Measurements from ENCODE around the gene LRRC41.
"Not testable (repeated sequence)": the region's sequence is repeated elsewhere in the genome, so short reads cannot be mapped to it uniquely, and the experiment has no call there.

Gene LRRC41

DNA sequence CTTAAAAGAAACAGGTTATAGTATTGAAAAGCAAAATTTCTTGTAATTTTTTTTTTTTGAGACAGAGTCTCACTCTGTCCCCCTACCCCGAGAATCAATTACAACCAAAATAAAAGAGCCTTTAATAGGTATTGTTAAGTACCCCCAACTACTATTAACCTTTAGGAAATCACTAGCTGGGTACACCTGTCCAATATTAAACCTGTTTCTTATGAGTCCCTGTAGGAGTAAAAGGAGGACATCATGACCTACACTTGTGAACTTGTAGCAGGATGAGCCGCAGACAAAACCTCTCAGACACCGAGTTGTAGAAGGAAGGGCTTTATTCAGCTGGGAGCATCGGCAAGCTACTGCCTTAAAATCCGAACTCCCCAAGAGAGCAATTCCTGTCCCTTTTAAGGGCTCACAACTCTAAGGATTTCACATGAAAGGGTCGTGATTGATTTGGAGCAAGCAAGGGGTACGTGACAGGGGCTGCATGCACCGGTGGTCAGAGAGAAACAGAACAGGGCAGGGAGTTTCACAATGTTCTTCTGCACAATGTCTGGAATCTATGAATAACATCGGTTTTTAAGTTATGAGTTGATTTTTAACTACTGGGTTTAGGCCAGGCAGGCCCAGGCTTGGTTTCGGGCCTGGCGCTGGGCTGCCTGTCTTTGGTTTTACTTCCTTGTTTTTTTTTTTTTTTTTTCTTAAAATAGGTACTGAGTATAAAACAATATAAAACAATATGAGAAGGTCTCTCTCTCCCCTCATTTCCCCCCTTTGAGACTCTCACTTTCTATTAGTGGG is 22.1 kb upstream of the LRRC41 start:
- not testable (repeated sequence) for DNase-seq

DNA sequence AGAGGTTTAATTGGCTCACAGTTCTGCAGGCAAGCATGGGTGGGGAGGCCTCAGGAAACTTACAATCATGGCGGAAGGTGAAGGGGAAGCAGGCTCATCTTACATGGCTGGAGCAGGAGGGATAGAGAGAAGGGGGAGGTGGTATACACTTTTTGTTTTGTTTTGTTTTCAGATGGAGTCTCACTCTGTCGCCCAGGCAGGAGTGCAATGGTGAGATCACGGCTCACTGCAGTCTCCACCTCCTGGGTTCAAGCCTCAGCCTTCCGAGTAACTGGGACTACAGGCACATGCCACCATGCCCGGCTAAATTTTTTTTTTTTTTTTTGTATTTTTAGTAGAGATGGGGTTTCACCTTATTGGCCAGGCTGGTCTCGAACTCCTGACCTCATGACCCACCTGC is 18.8 kb upstream of the LRRC41 start:
- DNase-seq, result not testable (repeated sequence)

DNA sequence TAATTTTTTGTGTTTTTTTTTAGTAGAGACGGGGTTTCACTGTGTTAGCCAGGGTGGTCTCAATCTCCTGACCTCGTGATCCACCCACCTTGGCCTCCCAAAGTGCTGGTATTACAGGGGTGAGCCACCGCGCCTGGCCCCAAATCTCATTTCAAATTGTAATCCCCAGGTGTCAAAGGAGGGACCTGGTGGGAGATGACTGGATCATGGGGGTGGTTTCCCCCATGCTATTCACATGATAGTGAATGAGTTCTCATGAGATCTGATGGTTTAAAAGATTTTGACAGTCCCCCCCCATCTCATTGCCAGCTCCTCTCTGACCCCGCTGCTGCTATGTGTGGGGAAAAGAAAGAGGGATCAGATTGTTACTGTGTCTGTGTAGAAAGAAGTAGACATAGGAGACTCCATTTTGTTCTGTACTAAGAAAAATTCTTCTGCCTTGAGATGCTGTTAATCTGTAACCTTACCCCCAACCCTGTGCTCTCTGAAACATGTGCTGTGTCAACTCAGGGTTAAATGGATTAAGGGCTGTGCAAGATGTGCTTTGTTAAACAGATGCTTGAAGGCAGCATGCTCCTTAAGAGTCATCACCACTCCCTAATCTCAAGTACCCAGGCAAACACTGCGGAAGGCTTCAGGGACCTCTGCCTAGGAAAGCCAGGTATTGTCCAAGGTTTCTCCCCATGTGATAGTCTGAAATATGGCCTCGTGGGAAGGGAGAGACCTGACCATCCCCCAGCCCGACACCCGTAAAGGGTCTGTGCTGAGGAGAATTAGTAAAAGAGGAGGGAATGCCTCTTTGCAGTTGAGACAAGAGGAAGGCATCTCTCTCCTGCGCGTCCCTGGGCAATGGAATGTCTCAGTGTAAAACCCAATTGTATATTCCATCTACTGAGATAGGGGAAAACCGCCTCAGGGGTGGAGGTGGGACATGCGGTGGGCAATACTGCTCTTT is 16.8 kb upstream of the LRRC41 start:
- not testable (repeated sequence) for DNase-seq

DNA sequence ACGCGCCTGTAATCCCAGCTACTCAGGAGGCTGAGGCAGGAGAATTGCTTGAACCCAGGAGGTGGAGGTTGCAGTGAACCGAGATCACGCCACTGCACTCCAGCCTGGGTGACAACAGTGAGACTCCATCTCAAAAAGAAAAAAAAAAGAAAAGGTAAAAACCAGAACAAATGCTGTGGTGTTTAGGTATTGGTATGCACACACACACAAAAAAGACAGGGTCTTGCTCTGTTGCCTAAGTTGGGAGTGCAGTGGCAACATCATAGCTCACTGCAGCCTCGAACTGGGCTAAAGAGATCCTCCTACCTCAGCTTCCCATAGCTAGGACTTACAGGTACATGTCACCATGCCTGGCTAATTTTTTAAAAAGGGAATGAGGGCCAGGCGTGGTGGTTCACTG is 15.9 kb upstream of the LRRC41 start:
- not testable (repeated sequence) for DNase-seq

DNA sequence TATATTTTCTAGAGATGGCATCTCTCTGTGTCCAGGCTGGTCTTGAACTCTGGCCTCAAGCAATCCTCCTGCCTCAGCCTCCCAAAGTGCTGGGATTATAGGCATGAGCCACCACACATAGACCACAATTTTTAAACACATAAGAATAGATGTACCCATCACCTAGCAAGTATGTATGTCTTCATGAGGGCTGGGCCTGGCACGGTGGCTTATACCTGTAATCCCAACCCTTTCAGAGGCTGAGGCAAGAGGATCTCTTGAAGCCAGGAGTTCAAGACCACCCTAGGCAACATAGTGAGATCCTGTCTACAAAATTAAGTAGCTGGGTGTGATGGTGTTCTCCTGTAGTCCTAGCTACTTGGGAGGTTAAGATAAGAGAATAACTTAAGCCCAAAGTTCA is 13.9 kb upstream of the LRRC41 start:
- no peak for DNase-seq

DNA sequence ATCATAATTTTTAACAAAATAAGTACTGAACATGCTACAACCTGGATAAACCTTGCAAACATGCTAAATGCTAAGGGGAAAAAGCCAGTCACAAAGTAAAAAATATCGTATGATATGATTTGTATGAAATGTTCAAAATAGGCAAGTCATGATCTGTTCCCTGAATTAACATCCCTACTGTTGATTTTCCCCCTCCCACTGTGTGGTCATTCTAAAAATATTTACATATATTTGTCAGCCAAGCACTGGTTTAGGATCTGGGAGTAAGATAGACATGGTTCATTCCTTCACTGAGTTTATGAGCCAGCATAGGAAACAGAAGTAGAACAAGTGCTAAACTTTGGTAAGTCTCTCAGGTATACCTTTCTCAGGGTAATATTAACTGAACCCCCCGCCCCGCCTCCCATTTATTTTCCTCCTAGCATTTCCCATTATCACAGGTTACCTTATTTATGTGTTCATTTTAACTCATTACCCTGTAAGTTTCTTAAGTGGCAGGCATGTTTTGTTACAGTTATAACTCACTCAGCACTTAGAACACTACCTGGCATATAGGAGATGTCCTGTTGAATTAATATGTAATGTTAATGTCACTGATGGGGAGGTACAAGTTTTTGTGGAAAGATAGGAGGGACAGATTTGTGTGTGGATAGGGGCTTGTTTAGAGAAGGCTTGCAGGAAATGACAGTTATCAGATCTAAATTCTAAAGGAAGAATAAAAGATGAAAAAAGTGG is 12.4 kb upstream of the LRRC41 start:
- peak; percentile 69 for DNase-seq

DNA sequence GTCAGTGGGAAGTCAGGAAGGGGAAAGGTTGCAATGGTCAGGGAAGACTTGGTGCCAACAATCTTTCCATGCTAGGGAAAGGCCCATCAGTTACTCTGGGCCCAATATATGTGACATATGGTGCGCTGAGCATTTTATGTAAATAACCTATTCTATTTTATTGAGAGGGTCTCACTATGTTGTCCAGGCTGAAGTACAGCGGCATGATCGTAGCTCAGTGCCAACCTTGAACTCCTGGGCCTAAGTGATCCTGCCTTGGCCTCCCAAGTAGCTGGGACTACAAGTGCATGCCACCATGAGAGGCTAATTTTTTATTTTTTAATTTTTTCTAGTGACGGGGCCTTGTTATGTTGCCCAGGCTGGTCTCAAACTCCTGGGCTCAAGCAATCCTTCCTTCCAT is 6.9 kb upstream of the LRRC41 start:
- DNase-seq, result no peak

DNA sequence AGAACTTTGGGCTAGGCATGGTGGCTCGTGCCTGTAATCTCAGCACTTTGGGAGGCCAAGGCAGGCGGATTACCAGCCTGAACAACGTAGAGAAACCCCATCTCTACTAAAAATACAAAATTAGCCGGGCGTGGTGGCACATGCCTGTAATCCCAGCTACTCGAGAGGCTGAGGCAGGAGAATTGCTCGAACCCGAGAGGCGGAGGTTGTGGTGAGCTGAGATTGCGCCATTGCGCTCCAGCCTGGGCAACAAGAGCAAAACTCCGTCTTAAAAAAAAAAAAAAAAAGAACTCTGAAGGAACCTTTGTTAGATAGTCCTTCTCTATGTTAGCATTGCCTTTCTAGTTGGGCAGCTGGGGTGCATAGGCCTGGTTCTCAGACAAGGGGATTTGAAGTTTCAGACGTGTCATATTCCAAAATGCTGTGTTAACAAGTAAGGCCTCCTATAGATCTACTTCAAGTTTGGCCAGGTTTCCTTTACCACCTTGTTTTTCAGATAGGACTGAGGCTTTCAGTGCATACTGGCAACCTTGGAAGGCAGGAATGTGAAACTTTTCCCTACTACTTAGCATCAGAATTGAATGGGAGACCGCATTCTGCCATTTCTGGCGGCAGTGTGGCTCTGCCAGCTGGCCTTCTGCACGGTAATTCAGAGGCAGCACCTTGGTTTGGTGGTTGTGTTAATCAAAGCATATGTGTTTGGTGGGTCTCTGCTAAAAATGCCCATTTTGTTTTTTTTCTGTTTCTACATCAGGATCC is 6.2 kb upstream of the LRRC41 start:
- DNase-seq, result no peak

DNA sequence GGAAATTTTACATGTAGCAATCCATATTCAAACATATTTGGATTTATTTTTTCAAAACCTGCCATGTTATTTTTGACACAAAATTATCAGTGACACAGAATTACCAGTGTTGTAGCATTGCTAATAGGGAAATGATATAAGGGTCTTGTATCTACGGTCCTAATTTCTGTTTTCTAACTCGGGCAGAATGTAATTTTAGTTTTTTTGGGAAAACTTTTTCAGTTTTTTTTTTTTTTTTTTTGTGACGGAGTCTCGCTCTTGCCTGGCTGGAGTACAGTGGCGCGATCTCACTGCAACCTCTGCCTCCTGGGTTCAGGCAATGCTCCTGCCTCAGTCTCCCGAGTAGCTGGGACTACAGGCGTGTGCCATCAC is 2.7 kb upstream of the LRRC41 start:
- no peak for DNase-seq

DNA sequence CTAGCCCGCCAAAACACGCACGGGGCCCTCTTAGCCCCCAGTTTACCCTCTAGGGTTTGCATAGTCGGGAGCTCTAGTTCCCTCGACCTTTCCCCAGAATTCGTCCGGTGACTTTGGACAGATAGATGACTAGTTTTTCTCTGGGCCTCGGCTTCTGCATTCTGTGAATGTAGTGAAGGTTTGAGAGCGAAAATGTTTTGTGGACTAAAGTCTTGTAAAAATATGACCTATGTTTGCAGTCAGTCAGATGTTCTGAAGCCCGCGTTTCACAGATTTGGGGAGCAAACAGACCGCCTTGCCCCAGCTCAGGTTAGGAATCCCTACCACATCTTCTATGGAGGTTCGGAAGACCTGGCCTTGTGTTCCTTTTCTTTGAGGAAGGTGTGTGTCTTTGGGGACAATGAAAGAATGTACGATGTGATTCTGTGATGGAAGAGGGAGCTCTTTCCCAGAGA is 483 bp upstream of the LRRC41 start:
- no peak for DNase-seq

DNA sequence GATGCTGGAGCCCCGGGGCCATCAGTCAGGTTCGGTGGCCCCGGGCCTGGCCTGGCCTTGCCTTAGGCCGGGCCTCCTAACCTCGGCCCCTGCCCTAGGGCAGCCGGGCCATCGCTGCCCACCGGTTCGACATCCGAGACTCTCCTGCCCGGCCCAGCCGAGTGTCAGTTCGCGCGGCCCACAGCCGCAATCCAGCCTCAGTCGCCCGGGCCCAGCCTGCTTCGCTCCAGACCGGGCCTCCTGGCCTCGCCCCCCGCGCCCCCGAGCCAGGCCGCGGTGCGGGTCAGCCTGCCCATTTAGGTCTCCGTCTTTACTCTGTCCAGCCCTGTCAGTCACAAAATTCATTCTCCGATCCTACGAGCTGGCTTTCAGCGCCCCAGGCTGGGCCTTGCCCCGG is 777 bp downstream of the LRRC41 start:
- DNase-seq, result peak; percentile 41

DNA sequence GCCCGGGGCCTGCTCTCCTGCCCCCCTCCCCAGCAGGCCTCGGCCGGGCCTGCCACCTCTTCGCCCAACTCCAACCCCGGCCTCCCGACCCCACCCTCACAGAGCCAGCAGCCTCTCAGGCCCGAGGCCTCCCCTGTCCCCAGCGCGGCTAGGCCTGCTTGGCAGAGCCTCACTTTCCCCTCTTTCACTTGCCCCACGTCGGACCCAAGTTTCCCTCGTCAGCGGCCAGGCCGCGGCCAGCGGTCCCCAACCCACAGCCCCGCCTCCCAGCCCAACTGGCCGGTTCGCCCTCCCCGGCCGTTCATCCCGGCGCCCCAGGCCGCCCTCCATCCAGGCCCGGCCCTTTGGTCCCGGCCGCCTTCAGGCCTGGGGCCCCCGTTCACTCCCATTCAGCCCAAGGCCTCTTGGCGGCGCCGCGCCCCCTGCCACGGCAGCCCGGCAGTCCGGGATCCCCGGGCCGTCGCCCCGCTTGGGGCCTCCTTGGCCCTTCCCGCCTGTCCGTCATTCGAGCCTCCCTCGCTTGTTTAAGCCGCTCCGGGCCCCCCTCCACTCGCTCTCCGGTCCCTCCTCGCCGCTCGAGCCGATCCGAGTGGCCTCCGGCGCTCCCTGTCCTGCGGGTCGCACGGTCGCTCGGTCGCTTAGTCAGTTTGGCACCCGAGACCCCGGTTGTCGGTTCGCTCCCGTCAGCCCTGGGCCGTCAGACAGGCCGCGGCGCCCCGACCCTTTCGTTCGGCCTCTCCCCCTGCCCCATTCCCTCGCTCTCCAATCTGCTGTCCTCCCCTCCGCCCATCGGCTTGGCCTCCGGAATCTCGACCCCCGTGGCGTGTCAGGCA is 1.4 kb downstream of the LRRC41 start:
- peak; percentile 59 for DNase-seq

DNA sequence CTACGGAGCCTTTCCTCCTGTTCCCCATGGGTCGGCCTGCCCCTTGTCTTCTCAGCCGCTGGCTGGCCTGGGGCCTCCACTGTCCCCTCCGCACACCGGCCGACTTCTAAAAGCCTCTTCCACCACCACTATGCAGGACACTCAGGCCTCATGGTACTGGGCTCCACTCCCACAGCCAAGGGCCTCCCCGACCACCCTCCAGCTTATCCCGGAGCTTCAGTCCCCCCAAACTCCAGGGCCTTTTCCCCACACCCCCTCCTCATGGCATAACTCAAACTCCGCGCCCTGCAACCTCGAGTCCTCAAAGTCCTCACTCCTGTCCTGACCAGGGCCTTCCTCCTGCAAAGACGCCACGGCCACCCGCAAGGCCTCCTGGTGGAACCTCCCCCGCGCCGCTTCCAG is 2.0 kb downstream of the LRRC41 start:
- DNase-seq, result no peak

DNA sequence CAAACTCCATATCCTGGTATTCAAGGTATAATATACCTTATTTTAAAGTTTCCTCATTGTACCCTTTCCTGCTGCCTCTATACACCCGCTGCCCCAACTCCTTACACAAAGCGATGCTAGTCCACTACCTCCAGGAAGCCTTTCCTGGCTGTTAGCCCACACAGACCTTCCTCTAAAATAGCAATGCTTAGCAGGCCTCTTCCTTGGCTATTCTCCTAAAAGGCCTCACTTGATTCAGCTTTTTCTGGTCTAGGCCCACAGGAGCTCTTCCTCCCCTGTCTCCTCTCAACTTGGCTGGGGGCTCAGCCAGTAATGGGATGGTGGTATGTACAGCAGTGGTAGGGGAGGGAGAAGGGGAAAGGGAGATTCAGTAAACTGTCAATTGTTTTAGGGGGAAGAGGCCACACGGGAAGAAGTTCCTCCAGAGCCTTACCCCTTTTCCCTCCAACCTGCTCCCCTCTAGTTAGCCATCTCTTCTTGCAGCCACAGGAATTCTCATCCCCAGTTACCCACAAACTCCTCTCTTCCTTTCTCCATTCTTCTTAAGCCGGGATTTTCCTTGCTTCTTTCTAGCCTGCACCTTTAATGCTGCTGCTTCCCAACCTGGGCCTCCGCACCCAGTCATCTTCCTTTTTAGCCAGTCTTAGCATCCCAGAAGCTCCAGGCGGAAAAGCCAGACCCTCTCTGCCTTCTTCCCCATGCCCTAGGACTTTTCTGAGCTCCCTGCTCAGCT is 2.6 kb downstream of the LRRC41 start:
- DNase-seq, result peak; percentile 27

DNA sequence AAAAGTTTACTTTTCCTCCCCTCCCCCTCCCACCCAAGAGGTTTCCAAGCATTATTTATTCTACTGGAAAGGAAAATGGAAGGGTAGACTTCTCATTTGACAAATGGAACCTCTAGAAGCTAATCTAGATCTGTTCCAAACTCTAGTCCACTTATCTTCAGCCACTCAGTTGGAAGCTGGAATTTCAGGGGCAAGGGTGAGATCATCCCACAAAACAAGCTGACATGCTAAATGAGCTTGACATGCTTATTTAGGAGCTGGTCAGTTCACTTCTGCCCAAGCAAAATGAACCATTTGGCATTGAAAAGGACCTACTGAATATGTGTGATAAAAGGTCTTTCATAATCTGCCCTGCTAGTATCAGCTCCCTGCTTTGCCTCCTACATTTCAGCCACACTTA is 5.0 kb downstream of the LRRC41 start:
- no peak for DNase-seq

DNA sequence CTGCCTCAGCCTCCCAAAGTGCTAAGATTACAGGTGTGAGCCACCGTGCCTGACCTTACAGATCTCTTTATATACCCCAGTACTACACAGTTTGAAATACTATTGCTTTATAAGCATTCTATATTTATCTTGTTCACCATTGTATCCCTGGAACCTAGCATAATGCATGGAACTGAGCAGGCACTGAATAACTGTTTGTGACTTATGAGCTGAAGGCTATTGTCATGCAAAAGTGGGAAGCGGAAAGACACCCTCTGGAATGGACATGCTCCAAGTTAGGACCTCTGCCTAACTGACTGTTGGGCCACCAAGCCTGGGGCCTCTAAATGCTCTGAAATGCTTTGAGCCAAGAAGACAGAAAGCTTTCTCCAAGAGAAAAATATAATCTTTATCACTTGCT is 8.1 kb downstream of the LRRC41 start:
- DNase-seq, result no peak

DNA sequence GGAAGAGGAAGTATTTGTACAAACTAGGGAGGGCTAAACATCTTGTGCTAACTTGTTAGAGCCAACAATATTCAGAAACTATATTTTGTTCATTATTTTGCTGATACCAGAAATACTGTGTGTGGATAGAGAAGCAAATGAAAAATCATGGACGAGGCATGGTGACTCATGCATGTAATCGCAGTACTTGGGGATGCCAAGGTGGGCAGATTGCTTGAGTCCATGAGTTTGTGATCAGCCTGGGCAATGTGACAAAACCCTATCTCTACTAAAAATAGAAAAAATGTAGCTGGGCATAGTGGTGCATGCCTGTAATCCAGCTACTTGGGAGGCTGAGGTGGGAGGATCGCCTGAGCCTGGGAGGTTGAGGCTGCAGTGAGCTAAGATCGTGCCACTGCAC is 13.4 kb downstream of the LRRC41 start:
- DNase-seq, result no peak

DNA sequence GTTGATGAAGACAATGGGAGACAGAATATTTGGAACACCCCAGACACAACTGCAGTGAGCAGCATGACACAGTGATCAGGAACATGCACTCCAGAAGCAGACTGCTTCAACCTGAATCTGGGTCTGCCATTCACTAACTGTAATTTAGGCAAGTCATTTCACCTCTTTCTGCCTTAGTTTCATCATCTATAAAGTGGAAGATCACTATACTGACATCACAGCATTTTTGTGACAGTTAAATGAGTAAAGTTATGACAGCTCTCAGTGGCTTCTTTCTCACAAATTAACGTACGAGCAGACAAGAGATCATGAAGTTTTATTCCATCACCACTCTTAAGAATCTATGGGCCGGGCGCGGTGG is 14.3 kb downstream of the LRRC41 start:
- no peak for DNase-seq

DNA sequence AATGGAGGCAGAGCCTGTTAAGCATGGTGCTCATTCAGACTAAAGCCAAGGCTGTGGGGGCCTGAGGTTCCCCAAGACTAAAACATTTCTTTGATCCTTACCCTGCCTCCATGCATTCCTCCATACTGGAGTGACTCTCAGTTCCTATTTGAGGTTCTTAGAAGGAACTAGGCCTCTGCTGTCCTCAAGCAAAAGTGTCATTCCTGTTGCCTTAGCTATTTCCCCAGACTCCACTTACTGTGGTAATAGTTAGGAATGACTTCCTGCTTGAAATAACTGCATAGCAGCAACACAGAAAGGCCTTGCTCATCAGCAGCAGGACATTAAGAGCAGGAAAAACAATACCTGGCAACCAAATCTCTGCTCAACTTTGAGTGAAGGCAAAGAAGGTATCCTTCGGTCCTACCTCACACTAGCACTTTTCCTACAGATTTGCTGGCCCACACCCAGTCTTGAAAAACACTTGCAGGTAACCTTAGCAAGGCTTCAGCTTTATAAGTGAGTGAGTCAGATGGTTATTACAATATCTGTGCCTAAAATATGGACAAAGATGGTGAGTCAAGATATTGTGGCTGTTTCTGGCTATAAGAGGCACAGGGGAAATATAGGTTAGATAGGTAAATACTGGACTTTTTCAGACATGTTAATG is 14.8 kb downstream of the LRRC41 start:
- DNase-seq, result peak; percentile 69

Measured in fibroblast of skin of scalp (primary cell).